GM23338 (cell line): Measurements from ENCODE around the gene IGSF9B. TPM values are rescaled to one million over a fixed set of nuclear protein-coding genes. Genes with fewer than 3 reads are reported as not detected.

Experiments
- ATAC-seq: fragments of 200-7000 bp; cut with Tn5 transposase; 3 replicates; pipeline ENCODE4 v1.9.1; 2020
- DNase-seq: peaks from one replicate; pipeline ENCODE4 v3.0.0-alpha.2; 2015; ENCODE audit warnings: low spot score
- H2AFZ ChIP-seq: fragments of 200-600 bp; sonication (generic); 2 replicates; pipeline ENCODE4 v1.8.0; 2016; ENCODE audit warnings: antibody characterized with exemption, mild to moderate bottlenecking, moderate library complexity
- H3F3A ChIP-seq: fragments of 200-600 bp; sonication (generic); replicated peaks from 2 replicates; pipeline ENCODE4 v1.8.0; 2017; ENCODE audit warnings: antibody characterized with exemption, mixed run types, low read depth
- H3K27ac ChIP-seq: fragments of 200-600 bp; sonication (generic); 2 replicates; pipeline ENCODE4 v1.6.1; 2016; ENCODE audit warnings: low read depth
- H3K27me3 ChIP-seq: fragments of 200-600 bp; sonication (generic); 2 replicates; pipeline ENCODE4 v1.8.0; 2016; ENCODE audit warnings: mild to moderate bottlenecking, mixed run types, moderate library complexity; ENCODE audit not compliant: insufficient read depth
- H3K36me3 ChIP-seq: fragments of 200-600 bp; sonication (generic); 2 replicates; pipeline ENCODE4 v1.8.0; 2016; ENCODE audit warnings: mild to moderate bottlenecking; ENCODE audit not compliant: insufficient read depth
- H3K4me1 ChIP-seq: fragments of 200-600 bp; sonication (generic); 2 replicates; pipeline ENCODE4 v1.8.0; 2016; ENCODE audit warnings: mild to moderate bottlenecking, moderate library complexity; ENCODE audit not compliant: insufficient read depth
- H3K4me2 ChIP-seq: fragments of 200-600 bp; sonication (generic); 2 replicates; pipeline ENCODE4 v1.7.1; 2017; ENCODE audit warnings: mixed run types
- H3K4me3 ChIP-seq: fragments of 200-600 bp; sonication (generic); 2 replicates; pipeline ENCODE4 v1.6.1; 2016; ENCODE audit warnings: mixed run types
- H3K79me2 ChIP-seq: fragments of 200-600 bp; sonication (generic); replicated peaks from 2 replicates; pipeline ENCODE4 v1.8.0; 2017; ENCODE audit warnings: mild to moderate bottlenecking; ENCODE audit not compliant: insufficient read depth
- H3K9me2 ChIP-seq: fragments of 200-600 bp; sonication (generic); 2 replicates; pipeline ENCODE4 v1.8.0; 2017; ENCODE audit not compliant: insufficient read depth
- H4K20me1 ChIP-seq: fragments of 200-600 bp; sonication (generic); replicated peaks from 2 replicates; pipeline ENCODE4 v1.8.0; 2017; ENCODE audit warnings: mild to moderate bottlenecking; ENCODE audit not compliant: insufficient read depth
- H3K27ac Mint-ChIP-seq: 2 replicates; pipeline ENCODE4 v1.8.0; 2020; ENCODE audit warnings: inconsistent platforms, mild to moderate bottlenecking, moderate library complexity, mixed read lengths
- H3K27me3 Mint-ChIP-seq: 3 replicates; pipeline ENCODE4 v1.8.0; 2022; ENCODE audit warnings: low read depth, mild to moderate bottlenecking, moderate library complexity, mixed read lengths, inconsistent platforms; ENCODE audit not compliant: insufficient read depth, poor library complexity
- H3K36me3 Mint-ChIP-seq: 3 replicates; pipeline ENCODE4 v1.8.0; 2021; ENCODE audit warnings: low read depth, mild to moderate bottlenecking, inconsistent platforms, moderate library complexity, mixed read lengths
- H3K4me1 Mint-ChIP-seq: 3 replicates; pipeline ENCODE4 v1.8.0; 2020; ENCODE audit warnings: mild to moderate bottlenecking, inconsistent platforms, mixed read lengths
- H3K4me3 Mint-ChIP-seq: 3 replicates; pipeline ENCODE4 v1.8.0; 2021; ENCODE audit warnings: moderate library complexity, mild to moderate bottlenecking, inconsistent platforms, mixed read lengths
- H3K9me3 Mint-ChIP-seq: 3 replicates; pipeline ENCODE4 v1.8.0; 2020; ENCODE audit warnings: moderate library complexity, mild to moderate bottlenecking, inconsistent platforms, mixed read lengths
- CREB1 ChIP-seq: fragments of 250-450 bp; sonication (Bioruptor Pico); IDR thresholded peaks from 2 replicates; pipeline ENCODE4 v1.5.0; 2020; ENCODE audit warnings: low read depth, mild to moderate bottlenecking, moderate library complexity
- CTCF ChIP-seq, 2 experiments: fragments of 200-600 bp in 1 of 2; sonication (generic) in 1 of 2; conservative IDR thresholded peaks; 2 replicates each; pipeline versions ENCODE4 v1.5.1 to v1.6.1; 2016 to 2017; ENCODE audit warnings: antibody characterized with exemption in 2 of 2, low read depth in 2 of 2, mild to moderate bottlenecking in 2 of 2, moderate library complexity in 1 of 2
- ETS1 ChIP-seq: IDR thresholded peaks from 2 replicates; pipeline ENCODE4 v1.6.1; 2016; ENCODE audit warnings: antibody characterized with exemption
- EZH2 ChIP-seq: fragments of 200-600 bp; sonication (generic); IDR thresholded peaks from one replicate; pipeline ENCODE4 v1.8.0; 2017; ENCODE audit warnings: antibody characterized with exemption, mild to moderate bottlenecking, low read depth; ENCODE audit not compliant: unreplicated experiment
- EZH2phosphoT487 ChIP-seq: fragments of 200-600 bp; sonication (generic); IDR thresholded peaks from one replicate; pipeline ENCODE4 v1.8.1; 2018; ENCODE audit warnings: antibody characterized with exemption; ENCODE audit not compliant: unreplicated experiment
- JUNB ChIP-seq: IDR thresholded peaks from one replicate; pipeline ENCODE4 v1.6.1; 2016; ENCODE audit warnings: antibody characterized with exemption; ENCODE audit not compliant: unreplicated experiment
- NANOG ChIP-seq: IDR thresholded peaks from 2 replicates; pipeline ENCODE4 v1.6.1; 2016; ENCODE audit warnings: antibody characterized with exemption, borderline replicate concordance
- POLR2AphosphoS5 ChIP-seq: IDR thresholded peaks from 2 replicates; pipeline ENCODE4 v1.6.1; 2016; ENCODE audit warnings: antibody characterized with exemption, low read depth
- REST ChIP-seq: IDR thresholded peaks from one replicate; pipeline ENCODE4 v1.6.1; 2018; ENCODE audit warnings: antibody characterized with exemption; ENCODE audit not compliant: unreplicated experiment
- STAT1 ChIP-seq: IDR thresholded peaks from one replicate; pipeline ENCODE4 v1.6.1; 2016; ENCODE audit warnings: antibody characterized with exemption; ENCODE audit not compliant: unreplicated experiment
- ZNF114 ChIP-seq: fragments of 250-450 bp; sonication (Bioruptor Pico); IDR thresholded peaks from 2 replicates; pipeline ENCODE4 v1.5.0; 2020; ENCODE audit warnings: mild to moderate bottlenecking, moderate library complexity
- ZNF331 ChIP-seq: fragments of 250-450 bp; sonication (Bioruptor Pico); IDR thresholded peaks from 2 replicates; pipeline ENCODE4 v1.5.0; 2020; ENCODE audit warnings: low read depth, mild to moderate bottlenecking, moderate library complexity
- polyA plus RNA-seq: library from polyadenylated mRNA; unstranded; fragments of >200 nt; fragmentation: Nextera tagmentation; extraction: Ambion mirVana; gene quantifications from 2 replicates; pipeline ENCODE4 v1.2.1, GENCODE V29; 2016
- total RNA-seq: library from RNA; depleted of rRNA; stranded (reverse); fragments of >200 nt; shearing (Covaris generic); gene quantifications from 2 replicates; pipeline ENCODE4 v1.2.3, GENCODE V29; 2014

Gene IGSF9B
- total and polyA plus RNA-seq, 2 experiments from 2014 or later = 8.7 to 51.2 TPM

- no peak overlapping the region for H2AFZ ChIP-seq
- no peaks in the 10 kb centered on the region for H3F3A ChIP-seq
- H3K4me3 ChIP-seq = no peak overlapping the region
- Mint-ChIP-seq H3K4me3 (no peak overlapping the region), H3K9me3 (no peaks in the 10 kb centered on the region; the same call in 2 of the 3 replicates), H3K27me3 (peaks cover 9% of the 10 kb centered on the region), H3K27ac (no peak overlapping the region), H3K4me1 (peaks cover 2% of the 10 kb centered on the region; the same call in 2 of the 3 replicates), H3K36me3 (no peaks in the 10 kb centered on the region)
- no peak overlapping the region for H3K27ac ChIP-seq
- no peaks in the 10 kb centered on the region for H3K27me3 ChIP-seq
- DNase-seq (no peak), ATAC-seq (no peak)
- no peaks in the 10 kb centered on the region for H3K4me1 ChIP-seq
- H3K79me2 ChIP-seq = no peaks in the 10 kb centered on the region
- no peaks in the 10 kb centered on the region for H3K9me2 ChIP-seq
- H3K36me3 ChIP-seq = no peaks in the 10 kb centered on the region
- no peaks in the 10 kb centered on the region; the same call in 1 of the 2 replicates for H4K20me1 ChIP-seq
- TF ChIP-seq CREB1 (no peak), JUNB (no peak), EZH2phosphoT487 (no peak), POLR2AphosphoS5 (no peak), EZH2 (no peak), REST (no peak), CTCF (conservative IDR thresholded peaks at IDR 0.05; ENCODE audit: low read depth in 2 of 2) (no peak), ETS1 (no peak), ZNF114 (no peak), NANOG (no peak)
- no peak overlapping the region for H3K4me2 ChIP-seq
Measured at GRCh38 chr11:133982876-133983275, 26.1 kb upstream of the IGSF9B start.

- no peaks in the 10 kb centered on the region for H3K79me2 ChIP-seq
- no peak for DNase-seq
- no peak for ATAC-seq
- H2AFZ ChIP-seq = no peak overlapping the region
- H3K9me3 Mint-ChIP-seq = no peaks in the 10 kb centered on the region; the same call in 2 of the 3 replicates
- no peak overlapping the region for H3K4me2 ChIP-seq
- H3K4me1 ChIP-seq = no peaks in the 10 kb centered on the region
- no peaks in the 10 kb centered on the region for H3K27me3 ChIP-seq
- no peak overlapping the region for H3K27ac Mint-ChIP-seq
- H3K36me3 Mint-ChIP-seq = no peaks in the 10 kb centered on the region
- H3K4me1 Mint-ChIP-seq = peaks cover 2% of the 10 kb centered on the region; the same call in 2 of the 3 replicates
- H3K27me3 Mint-ChIP-seq = peaks cover 8% of the 10 kb centered on the region
- no peaks in the 10 kb centered on the region for H3F3A ChIP-seq
- H3K27ac ChIP-seq = no peak overlapping the region
- H3K36me3 ChIP-seq = no peaks in the 10 kb centered on the region
- H3K4me3 Mint-ChIP-seq = no peak overlapping the region
- no peak overlapping the region for H3K4me3 ChIP-seq
- no peaks in the 10 kb centered on the region for H3K9me2 ChIP-seq
- no peaks in the 10 kb centered on the region for H4K20me1 ChIP-seq
- TF ChIP-seq EZH2phosphoT487 = no peak
- no peak for TF ChIP-seq ETS1
- no peak for TF ChIP-seq EZH2
- no peak for TF ChIP-seq STAT1
- TF ChIP-seq NANOG = no peak
- TF ChIP-seq JUNB = no peak
- TF ChIP-seq CTCF (conservative IDR thresholded peaks at IDR 0.05; ENCODE audit: low read depth in 2 of 2) = no peak
- TF ChIP-seq POLR2AphosphoS5 = no peak
- TF ChIP-seq ZNF331 (CRISPR knock-in tag) = no peak
- no peak for TF ChIP-seq ZNF114
- no peak for TF ChIP-seq CREB1
Measured at GRCh38 chr11:133982151-133982550, 25.4 kb upstream of the IGSF9B start.
